ENCODE data around the gene ZNF30. TPM values are rescaled to one million over a fixed set of nuclear protein-coding genes. Genes with fewer than 3 reads are reported as not detected.
"Not testable (repeated sequence)": the region's sequence is repeated elsewhere in the genome, so short reads cannot be mapped to it uniquely, and the experiment has no call there.

ZNF30 gene
- 2.5 TPM for total RNA-seq

DNA sequence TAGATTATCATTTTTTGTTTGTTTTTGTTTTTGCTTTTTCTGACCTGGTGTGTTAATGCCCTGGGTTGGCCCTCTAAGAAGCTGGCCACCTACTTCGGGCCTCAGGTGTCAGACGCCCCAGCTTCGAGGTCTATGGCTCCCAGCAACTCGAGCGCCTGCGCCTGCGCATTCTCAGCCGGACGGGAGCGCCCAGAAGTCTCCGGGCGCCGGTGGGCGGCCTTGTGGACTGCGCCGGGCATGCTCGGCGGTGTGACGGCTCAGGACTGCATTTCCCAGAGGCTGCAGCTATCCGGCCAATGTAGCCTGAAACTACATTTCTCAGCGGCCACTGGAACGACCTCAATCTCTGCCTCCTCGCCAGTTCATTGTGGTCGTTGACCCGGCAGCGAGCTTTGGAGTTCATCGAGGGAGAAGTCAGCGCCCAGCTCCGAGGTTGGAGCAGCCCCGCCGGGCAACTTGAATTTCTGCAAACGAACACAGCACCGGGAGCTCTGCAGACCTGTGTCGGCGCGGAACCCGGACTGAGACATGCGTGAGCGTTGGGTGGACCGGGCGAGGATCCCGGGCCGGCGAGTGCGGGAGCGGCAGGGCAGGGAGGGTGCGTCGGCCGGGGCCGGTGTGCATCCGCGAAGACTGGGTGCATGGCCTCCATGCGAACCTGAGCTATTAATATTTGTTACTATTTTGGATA lies at the start of gene ZNF30:
TSS of gene ZNF30 (plus strand) at position 219 of the 691 bp plus-strand sequence. CDS start 3,045 bp downstream, outside the sequence.
- ATAC-seq (peak; percentile 99), DNase-seq (ENCODE audit: low spot score) (peak; percentile 95)

DNA sequence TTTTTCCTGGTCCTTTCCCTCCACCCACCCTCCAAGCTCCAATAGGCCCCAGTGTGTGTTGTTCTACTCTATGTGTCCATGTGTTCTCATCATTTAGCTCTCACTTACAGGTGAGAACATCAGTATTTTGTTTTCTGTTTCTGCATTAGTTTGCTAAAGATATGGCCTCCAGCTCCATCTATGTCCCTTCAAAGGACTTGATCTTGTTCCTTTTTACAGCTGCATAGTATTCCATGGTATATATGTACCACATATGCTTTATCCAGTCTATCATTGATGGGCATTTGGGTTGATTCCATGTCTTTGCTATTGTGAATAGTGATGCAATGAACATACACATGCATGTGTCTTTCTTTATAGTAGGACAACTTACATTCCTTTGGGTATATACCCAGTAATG lies 47.1 kb upstream of the ZNF30 start:
- ATAC-seq: no peak
- no peak for DNase-seq (ENCODE audit: low spot score)

DNA sequence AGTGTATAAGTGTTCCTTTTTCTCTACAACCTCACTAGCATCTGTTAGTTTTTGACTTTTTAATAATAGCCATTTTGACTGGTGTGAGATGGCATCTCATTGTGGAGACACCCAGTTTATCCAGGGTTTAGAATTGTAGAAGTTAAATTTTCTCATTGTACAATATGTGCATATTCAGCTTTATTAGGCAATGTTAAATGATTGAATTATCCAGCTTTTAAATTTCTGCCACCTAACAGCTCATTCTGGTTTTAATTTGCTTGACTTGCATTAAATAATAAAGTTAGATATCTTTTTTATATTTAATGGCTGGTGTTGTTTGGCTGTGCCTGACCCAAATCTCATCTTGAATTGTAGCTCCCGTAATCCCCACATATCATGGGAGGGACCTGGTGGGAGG lies 46.7 kb upstream of the ZNF30 start:
- ATAC-seq: no peak

DNA sequence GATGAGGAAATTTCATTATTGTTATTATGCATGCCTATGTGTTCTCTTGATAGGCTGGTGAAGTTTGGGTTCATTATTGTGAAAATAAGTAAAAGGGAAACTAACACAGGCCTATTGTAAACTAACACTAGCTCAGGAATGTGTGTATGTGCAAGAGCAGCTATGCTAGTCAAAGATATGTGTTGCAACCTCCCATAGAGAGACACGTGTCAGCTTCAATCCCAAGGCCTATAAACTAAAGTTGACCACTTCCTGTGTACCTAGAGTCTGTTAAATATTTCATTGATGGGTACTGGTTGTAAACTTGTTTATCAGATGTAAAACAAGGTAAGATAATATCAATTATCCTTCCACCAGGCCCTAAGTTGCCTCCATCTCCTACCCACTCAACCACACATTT lies 44.7 kb upstream of the ZNF30 start:
- DNase-seq (ENCODE audit: low spot score): no peak
- ATAC-seq: no peak

More for the DNA sequence above, 46.7 kb upstream of the ZNF30 start:
- no peak for DNase-seq (ENCODE audit: low spot score)

DNA sequence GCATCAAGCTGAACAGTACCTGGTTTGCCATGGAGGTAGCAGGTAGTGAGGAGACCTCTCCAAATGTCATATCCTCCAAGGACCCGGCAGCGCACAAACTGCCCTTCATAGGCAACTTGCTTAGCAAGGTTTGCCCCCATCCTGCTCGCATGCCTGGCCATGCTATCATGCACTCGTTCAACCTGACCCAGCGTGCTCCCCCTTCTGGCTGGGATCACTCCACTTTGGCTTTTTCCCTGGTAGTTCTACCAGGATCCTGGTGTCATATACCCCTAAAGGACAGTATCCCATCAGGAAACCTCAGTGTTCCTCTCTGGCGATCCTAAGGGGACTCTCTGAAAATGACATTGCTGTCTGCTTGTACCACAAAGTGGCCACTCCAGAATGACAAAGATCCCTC lies 38.6 kb upstream of the ZNF30 start:
- no peak for ATAC-seq

DNA sequence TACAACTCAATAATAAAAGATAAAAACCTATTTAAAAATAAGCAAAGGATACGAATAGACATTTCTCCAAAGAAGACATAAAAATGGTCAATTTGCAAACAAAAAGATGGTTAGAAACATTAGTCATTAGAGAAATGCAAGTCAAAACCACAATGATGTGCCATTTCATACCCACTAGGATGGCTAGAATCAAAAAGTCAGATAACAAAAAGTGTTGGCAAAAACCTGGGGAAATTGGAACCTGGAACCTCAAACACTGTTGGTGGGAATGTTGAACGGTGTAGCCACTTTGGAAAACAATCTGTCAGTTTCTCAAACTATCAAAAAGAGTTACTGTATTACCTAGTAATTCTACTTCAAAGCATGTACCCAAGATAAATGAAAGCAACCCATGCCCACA lies 26.5 kb upstream of the ZNF30 start:
- DNase-seq (ENCODE audit: low spot score): no peak
- no peak for ATAC-seq

More for the DNA sequence above, 38.6 kb upstream of the ZNF30 start:
- no peak for DNase-seq (ENCODE audit: low spot score)

DNA sequence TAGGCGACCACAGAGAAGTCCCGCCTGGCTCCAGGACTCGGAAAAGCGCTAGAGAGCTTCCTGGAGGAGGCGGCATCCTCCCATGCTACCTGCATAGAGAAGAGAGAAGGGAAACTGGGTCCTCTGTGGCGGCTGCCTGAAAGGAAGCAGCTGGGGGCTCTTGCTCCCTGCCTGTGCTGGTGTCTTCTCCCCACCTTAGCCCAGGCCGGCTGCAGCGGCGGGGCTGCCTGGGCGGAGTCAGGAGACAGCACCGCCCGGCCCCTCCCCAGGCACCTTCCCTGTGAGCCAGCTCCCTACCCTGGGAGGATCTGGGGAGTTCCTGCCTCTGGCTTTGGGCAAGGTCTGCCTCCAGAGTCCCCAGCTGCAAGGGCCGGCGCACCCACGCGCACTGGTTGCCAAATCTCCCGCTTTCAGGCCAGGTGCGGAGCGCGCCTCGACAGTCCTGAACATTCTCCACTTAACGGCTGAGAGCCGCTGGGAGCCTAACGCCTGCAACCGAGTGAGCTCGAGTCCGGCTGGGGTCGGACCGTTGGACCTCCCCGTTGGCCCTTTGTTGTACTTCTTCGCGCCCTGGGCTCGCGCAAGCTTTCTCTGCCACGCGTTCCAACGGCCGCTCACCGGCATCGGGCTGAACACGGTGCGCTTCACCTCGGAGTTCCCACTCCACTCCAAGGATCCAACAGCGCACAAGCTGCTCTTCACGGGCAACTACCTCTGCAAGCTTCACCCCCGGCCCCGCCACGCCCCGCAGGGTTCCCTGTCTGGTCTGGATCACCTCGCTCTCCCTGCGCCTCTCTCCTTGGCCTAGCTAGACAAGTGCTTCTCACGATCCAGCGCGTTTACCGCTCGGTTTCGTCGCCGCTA lies 21.8 kb upstream of the ZNF30 start:
- ATAC-seq (no peak), DNase-seq (ENCODE audit: low spot score) (no peak)

DNA sequence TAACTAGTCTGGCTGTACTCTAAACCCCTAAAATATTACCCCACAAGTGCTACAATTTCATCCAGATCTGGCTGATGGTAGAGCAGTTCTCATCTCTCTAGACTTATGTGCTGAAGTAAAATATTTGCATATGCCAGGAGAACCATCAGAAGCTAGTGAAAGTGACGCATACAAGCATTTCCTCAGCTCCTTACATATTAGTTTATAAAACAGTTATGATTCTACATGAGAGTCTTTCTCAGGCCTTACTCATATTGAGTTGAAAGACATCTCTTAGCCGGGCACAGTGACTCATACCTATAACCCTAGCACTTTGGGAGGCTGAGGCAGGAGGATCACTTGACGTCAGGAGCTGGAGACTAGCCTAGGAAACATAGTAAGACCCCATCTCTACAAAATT lies 15.9 kb upstream of the ZNF30 start:
- no peak for ATAC-seq
- no peak for DNase-seq (ENCODE audit: low spot score)

DNA sequence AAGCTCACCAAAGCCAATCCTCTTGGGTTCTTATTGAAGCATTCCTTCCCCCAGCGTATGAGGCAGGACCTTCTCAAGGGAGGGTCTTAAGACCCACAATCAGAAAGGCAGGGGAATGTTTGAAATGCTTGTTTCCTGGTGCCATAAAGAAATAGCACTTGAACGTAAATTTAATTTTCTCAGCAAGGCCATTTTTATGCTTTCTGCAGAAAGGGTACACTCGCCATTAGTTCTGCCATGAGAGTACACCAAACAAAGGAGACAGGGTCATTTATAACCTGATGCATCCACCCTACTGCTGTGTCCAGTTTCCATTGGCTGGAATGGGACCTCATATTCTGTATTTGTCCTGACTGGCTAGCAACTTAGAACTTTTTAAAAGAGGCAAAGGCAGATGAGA lies 9.6 kb upstream of the ZNF30 start:
- ATAC-seq; DNase-seq (ENCODE audit: low spot score): not testable (repeated sequence)

DNA sequence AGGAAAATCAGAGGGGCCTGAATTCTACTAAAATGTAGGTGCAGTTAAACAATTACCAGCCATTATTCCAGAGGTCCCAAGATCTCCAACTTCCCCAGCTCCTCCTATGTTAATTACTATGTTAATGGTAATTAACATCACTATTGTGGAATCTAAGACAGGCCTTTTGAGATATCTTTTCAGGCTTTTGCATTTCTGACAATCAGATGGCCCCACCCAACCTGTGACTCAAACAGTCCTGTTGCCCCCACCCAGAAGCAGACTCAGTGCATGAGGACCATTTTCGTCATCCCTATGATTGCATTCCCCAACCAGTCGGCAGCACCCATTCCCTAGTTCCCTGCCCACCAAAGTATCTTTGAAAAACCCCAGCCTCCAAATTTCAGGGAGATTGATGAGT lies 8.5 kb upstream of the ZNF30 start:
- ATAC-seq (no peak), DNase-seq (ENCODE audit: low spot score) (no peak)

DNA sequence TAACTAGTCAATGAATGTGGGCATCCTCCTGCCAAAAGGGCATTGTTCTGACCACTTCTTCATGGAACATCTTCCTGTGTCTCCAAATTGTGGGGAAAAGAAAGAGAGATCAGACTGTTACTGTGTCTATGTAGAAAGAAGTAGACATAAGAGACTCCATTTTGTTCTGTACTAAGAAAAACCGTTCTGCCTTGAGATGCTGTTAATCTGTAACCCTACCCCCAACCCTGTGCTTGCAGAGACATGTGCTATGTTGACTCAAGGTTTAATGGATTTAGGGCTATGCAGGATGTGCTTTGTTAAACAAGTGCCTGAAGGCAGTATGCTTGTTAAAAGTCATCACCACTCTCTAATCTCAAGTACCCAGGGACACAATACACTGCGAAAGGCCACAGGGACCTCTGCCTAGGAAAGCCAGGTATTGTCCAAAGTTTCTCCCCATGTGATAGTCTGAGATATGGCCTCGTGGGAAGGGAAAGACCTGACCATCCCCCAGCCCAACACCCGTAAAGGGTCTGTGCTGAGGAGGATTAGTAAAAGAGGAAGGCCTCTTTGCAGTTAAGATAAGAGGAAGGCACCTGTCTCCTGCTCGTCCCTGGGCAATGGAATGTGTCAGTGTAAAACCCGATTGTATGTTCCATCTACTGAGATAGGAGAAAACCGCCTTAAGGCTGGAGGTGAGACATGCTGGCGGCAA lies 6.5 kb upstream of the ZNF30 start:
- not testable (repeated sequence) for ATAC-seq; DNase-seq (ENCODE audit: low spot score)

DNA sequence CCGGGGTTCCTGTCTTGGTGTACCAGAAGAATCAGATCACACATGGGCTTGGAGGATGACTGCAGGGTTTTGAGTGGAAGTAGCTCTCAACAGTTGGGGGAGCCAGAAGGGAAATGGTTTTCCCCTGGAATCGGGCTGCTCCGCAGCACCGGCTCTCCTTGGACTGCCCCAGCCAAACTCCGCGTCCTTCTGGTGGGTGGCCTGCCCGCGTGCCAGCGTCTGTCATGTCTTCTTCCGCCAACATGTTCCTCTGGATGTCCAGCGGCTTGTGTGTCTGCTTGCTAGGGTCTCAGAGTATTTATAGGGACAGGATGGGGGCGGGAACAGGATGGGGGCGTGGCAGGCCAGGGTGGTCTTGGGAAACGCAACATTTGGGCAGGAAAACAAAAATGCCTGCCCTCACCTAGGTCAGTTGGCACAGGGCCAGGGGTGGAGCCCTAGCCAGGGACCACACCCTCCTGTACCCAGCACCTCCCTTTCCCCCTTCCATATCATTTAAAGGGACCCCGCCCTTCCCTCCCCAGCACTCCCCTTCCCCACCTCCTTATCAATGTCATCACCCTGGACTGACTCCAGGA lies 1.3 kb upstream of the ZNF30 start:
- ATAC-seq (no peak), DNase-seq (ENCODE audit: low spot score) (no peak)

DNA sequence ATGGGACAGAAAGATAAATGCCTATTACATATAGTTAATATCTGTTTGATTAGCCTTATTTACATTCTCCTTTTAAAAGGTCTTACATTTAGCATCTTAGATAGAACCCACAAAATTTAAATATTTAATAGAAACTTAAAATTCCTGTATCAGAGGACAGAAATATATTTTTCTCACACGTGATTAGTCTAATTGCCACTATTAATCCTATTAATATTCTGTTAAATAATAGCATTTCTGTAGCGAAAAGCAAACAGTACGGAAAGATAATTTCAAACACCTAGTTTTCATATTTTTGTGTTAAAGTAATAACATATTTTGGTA lies 380 bp upstream of the ZNF30 start:
- DNase-seq (ENCODE audit: low spot score) (no peak), ATAC-seq (no peak)

DNA sequence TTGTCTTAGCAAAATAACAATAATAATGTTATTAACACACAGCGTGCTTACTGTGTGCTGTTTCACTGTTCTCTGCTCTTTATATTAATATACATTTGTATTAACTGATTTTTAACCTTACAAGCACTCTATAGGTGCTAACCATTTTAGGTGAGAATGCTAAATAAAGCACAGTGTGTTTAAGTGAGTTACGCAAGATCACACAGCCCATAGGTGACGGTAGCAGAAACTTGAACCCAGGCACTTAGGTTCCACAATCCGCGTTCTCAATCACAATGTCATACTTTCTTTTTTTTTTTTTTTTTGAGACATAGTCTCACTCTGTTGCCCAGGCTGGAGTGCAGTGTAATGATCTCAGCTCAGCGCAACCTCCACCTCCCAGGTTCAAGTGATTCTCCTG lies 5.8 kb downstream of the ZNF30 start:
- ATAC-seq: no peak
- DNase-seq (ENCODE audit: low spot score): no peak

DNA sequence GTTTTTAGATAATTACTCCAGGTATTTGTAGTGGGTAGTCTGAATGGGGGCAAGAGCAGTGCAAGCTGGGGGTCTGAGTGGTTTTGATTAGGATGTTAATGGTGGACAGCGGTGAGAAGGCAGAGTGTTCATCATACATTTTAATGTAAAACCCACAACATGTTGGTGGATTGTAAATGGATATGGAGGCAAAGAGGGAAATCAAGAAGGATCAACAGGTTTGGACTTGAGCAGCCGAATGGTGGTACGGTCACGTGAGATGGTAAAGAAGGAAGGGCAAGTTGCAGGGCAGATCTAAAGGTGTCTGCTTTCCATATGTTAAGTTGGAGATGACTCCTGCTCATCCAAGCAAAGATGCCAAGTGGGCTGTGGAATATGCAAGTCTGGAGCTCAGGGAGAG lies 9.5 kb downstream of the ZNF30 start:
- DNase-seq (ENCODE audit: low spot score) (no peak), ATAC-seq (no peak)

DNA sequence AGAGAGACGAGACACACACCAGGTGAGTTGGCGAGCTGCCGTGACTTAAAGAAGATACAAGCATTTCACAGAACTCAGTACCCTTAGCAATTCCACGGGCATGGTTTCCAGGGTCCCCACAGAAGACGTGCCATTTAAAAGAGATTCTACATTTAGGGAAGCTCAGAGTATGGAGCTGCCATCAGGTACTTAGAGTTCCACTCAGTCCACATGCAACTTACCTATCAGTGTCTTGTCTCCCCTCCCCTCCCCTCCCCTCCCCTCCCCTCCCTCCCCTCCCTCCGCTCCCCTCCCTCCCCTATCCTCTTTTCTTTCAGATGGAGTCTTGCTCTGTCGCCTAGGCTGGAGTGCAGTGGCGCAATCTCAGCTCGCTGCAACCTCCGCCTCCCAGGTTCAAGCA lies 12.2 kb downstream of the ZNF30 start:
- ATAC-seq: no peak
- DNase-seq (ENCODE audit: low spot score): no peak

DNA sequence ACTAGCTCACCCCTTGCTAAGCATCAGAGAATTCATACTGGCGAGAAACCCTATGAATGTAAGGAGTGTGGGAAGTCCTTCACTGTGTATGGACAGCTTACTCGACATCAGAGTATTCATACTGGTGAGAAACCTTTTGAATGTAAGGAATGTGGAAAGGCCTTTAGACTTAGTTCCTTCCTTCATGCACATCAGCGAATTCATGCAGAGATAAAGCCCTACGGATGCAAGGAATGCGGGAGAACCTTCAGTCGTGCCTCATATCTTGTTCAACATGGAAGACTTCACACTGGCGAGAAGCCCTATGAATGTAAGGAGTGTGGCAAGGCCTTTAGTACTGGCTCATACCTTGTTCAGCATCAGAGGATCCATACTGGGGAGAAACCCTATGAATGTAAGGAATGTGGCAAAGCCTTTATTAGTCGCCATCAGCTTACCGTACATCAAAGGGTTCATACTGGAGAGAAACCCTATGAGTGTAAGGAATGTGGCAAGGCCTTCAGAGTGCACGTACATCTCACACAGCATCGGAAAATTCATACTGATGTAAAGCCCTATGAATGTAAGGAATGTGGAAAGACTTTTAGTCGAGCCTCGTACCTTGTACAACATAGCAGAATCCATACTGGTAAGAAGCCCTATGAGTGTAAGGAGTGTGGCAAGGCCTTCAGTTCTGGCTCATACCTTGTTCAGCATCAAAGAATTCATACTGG lies 17.3 kb downstream of the ZNF30 start:
- ATAC-seq (no peak), DNase-seq (ENCODE audit: low spot score) (no peak)

DNA sequence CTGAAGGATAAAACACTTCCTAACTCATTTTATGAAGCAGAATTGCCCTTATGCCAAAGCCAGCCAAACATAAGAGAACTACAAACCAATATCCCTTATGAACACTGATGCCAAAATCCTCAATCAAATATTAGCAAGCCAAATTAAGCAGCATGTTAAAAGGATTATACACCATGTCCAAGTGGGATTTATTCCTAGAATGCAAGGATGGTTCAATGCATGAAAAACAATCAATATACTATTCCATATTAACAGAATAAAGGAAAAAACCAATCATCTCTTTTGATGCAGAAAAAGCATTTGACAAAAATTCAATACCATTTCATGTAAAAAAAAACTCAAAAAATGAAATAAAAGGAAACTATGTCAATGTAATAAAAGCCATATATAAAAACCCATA lies 26.4 kb downstream of the ZNF30 start:
- ATAC-seq: no peak
- no peak for DNase-seq (ENCODE audit: low spot score)

DNA sequence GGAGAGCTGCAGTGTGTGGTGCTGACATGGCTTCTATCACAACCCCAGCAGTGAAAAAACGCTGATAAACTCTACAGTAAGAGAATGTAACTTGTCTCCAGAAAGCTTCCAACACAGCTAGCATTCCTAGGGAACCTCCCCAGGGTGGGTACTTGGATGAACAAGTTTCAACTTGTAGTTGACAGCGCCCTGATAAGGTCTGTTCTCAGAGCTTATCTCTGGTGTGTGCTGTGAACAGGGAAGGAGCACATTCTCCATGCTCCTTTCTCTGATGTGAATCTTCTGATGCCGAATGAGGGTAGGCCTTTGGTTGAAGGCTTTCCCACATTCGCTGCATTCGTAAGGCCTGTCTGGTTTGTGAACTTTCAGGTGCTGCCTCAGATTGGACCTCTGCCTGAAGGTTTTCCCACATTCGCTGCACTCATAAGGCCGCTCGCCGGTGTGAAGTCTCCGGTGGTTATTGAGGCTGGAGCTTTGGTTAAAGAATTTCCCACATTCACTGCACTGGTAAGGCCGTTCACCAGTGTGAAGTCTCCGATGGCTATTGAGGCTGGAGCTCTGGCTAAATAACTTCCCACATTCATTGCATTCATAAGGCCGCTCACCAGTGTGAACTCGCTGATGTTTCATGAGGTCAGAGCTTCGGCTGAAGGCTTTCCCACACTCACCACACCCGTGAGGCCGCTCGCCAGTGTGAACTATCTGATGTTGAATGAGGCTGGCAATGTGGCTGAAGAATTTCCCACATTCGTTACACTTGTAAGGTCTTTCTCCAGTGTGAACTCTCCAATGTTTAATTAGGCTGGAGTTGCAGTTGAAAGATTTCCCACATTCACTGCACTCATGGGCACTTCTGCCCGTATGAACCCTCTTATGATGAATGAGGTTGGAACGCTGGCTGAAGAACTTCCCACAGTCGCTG lies 31.4 kb downstream of the ZNF30 start:
- no peak for ATAC-seq
- DNase-seq (ENCODE audit: low spot score): no peak

DNA sequence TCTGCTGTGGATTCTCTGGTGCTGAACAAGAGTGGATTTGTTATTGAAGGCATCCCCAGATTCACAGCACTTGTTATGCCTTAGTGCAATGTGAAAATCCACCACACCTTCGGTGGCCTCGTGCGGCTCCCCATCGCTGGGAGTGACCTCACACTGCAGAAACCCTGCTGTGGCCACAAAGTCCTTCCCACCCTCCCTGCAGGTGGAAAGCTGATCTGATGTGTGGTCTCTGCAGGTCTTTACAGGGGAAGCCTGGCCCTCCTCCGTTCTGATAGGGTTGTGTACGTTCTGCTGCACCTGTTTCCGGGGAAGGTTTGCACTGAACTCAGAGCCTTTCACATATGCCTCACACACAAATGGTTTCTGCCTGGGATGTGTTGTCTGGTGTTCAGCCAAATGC lies 32.3 kb downstream of the ZNF30 start:
- DNase-seq (ENCODE audit: low spot score) (no peak), ATAC-seq (no peak)
